PC-9 (cell line): ENCODE data around the gene MTG2. TPM values are rescaled to one million over a fixed set of nuclear protein-coding genes. Genes with fewer than 3 reads are reported as not detected.

Experiments used
- BruUV-seq: library from RNA; stranded (reverse); fragments of 400-500 nt; replicated peaks from 2 replicates; lab custom pipeline; 2021; lab: Mats Ljungman, UMichigan
- CTCF ChIA-PET: fragments of 300-600 bp; sonication (Branson Sonifier 250); formaldehyde crosslinking; loops from one replicate; lab custom pipeline; 2022; ENCODE audit warnings: antibody characterized with exemption; lab: Charles Lee
- POLR2A ChIA-PET: fragments of 300-600 bp; sonication (Branson Sonifier 250); formaldehyde crosslinking; loops from one replicate; lab custom pipeline; 2022; ENCODE audit warnings: antibody characterized with exemption; ENCODE audit not compliant: unreplicated experiment; lab: Charles Lee
- DNase-seq, 2 experiments: peaks; one replicate each; pipeline versions ENCODE4 v3.0.0 to v3.0.0-alpha.2; 2015 to 2022; ENCODE audit warnings: mixed read lengths in 1 of 2
- H2AFZ ChIP-seq: fragments of 200-600 bp; sonication (generic); 2 replicates; pipeline ENCODE4 v1.8.1; 2017; ENCODE audit warnings: antibody characterized with exemption
- H3F3A ChIP-seq: fragments of 200-600 bp; sonication (generic); 2 replicates; pipeline ENCODE4 v1.8.1; 2017; ENCODE audit warnings: antibody characterized with exemption, mild to moderate bottlenecking, low read depth; ENCODE audit not compliant: insufficient read depth
- H3K27ac ChIP-seq: fragments of 200-600 bp; sonication (generic); 2 replicates; pipeline ENCODE4 v1.6.1; 2016; ENCODE audit warnings: mixed run types
- H3K27me3 ChIP-seq: fragments of 200-600 bp; sonication (generic); 2 replicates; pipeline ENCODE4 v1.6.1; 2016; ENCODE audit warnings: low read depth, mixed run types; ENCODE audit not compliant: insufficient read depth
- H3K36me3 ChIP-seq: fragments of 200-600 bp; sonication (generic); 2 replicates; pipeline ENCODE4 v1.6.1; 2016; ENCODE audit warnings: low read depth, mixed run types
- H3K4me1 ChIP-seq: fragments of 200-600 bp; sonication (generic); replicated peaks from 2 replicates; pipeline ENCODE4 v1.6.1; 2016; ENCODE audit warnings: mixed run types; ENCODE audit not compliant: insufficient read depth
- H3K4me2 ChIP-seq: fragments of 200-600 bp; sonication (generic); 2 replicates; pipeline ENCODE4 v1.6.1; 2017; ENCODE audit warnings: mixed run types
- H3K4me3 ChIP-seq: fragments of 200-600 bp; sonication (generic); 2 replicates; pipeline ENCODE4 v1.6.1; 2016; ENCODE audit warnings: mixed run types
- H3K79me2 ChIP-seq: fragments of 200-600 bp; sonication (generic); 2 replicates; pipeline ENCODE4 v1.6.1; 2017; ENCODE audit warnings: low read depth, mixed run types
- H3K9me2 ChIP-seq: fragments of 200-600 bp; sonication (generic); 2 replicates; pipeline ENCODE4 v1.8.1; 2017; ENCODE audit warnings: mild to moderate bottlenecking; ENCODE audit not compliant: insufficient read depth
- H3K9me3 ChIP-seq: fragments of 200-600 bp; sonication (generic); 2 replicates; pipeline ENCODE4 v1.8.1; 2016; ENCODE audit warnings: low read depth; ENCODE audit not compliant: insufficient read depth
- H4K20me1 ChIP-seq: fragments of 200-600 bp; sonication (generic); 2 replicates; pipeline ENCODE4 v1.8.1; 2017; ENCODE audit not compliant: insufficient read depth
- EZH2 ChIP-seq: fragments of 200-600 bp; sonication (generic); IDR thresholded peaks from 2 replicates; pipeline ENCODE4 v1.8.0; 2017; ENCODE audit warnings: antibody characterized with exemption, low read depth
- intact Hi-C: fragments of 100-400 bp; cut with micrococcal nuclease; formaldehyde crosslinking; loops from one replicate; pipeline ENCODE4 v1.10.0; 2022; ENCODE audit not compliant: unreplicated experiment
- total RNA-seq: library from RNA; stranded (reverse); gene quantifications from 2 replicates; pipeline ENCODE4 v1.2.3, GENCODE V29; 2021
- TF ChIP-seq, protein P1 (sequence below): fragments of 200-600 bp; sonication (generic); conservative IDR thresholded peaks from 2 replicates; pipeline ENCODE4 v1.6.1; 2017; ENCODE audit warnings: mixed run types, antibody characterized with exemption, mild to moderate bottlenecking, moderate library complexity

MTG2 gene
- total RNA-seq, 1 experiment from 2014 or later, result 58.1 TPM

GRCh38 chr20:62186096-62186426, 3.2 kb downstream of the MTG2 start:
- Histone ChIP-seq H3K4me1 (peaks cover 18% of the 10 kb centered on the region), H2AFZ (no peak overlapping the region), H3K9me2 (no peaks in the 10 kb centered on the region), H4K20me1 (peaks cover 29% of the 10 kb centered on the region), H3K4me2 (no peak overlapping the region), H3K27ac (no peak overlapping the region), H3K9me3 (no peaks in the 10 kb centered on the region), H3K36me3 (peaks cover 20% of the 10 kb centered on the region), H3K27me3 (no peaks in the 10 kb centered on the region), H3K79me2 (peaks cover 70% of the 10 kb centered on the region), H3K4me3 (no peak overlapping the region), H3F3A (peaks cover 26% of the 10 kb centered on the region; the same call in 1 of the 2 replicates)
- intact Hi-C loops, result no loop called here
- TF ChIP-seq EZH2, result no peak
- ChIA-PET CTCF (no interaction called here), POLR2A (no interaction called here)
- no peak for DNase-seq
- no TSS peak for BruUV-seq

GRCh38 chr20:62186887-62187866, 4.3 kb downstream of the MTG2 start:
- H3K4me3 ChIP-seq, result no peak overlapping the region
- no peak for TF ChIP-seq EZH2
- TF ChIP-seq, protein P1, sequence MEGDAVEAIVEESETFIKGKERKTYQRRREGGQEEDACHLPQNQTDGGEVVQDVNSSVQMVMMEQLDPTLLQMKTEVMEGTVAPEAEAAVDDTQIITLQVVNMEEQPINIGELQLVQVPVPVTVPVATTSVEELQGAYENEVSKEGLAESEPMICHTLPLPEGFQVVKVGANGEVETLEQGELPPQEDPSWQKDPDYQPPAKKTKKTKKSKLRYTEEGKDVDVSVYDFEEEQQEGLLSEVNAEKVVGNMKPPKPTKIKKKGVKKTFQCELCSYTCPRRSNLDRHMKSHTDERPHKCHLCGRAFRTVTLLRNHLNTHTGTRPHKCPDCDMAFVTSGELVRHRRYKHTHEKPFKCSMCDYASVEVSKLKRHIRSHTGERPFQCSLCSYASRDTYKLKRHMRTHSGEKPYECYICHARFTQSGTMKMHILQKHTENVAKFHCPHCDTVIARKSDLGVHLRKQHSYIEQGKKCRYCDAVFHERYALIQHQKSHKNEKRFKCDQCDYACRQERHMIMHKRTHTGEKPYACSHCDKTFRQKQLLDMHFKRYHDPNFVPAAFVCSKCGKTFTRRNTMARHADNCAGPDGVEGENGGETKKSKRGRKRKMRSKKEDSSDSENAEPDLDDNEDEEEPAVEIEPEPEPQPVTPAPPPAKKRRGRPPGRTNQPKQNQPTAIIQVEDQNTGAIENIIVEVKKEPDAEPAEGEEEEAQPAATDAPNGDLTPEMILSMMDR, result no peak
- H2AFZ ChIP-seq, result no peak overlapping the region
- peaks cover 8% of the 10 kb centered on the region for H3K4me1 ChIP-seq
- ChIA-PET CTCF (interaction anchor here (0.5 to 0.6 kb wide), 2 partner anchors 97 to 106 kb away, joined by 3 to 4 read pairs; no protein-coding TSS in a partner anchor), POLR2A (no interaction called here)
- intact Hi-C loops, result no loop called here
- BruUV-seq, result no TSS peak
- H3K36me3 ChIP-seq, result peaks cover 16% of the 10 kb centered on the region
- peaks cover 29% of the 10 kb centered on the region for H4K20me1 ChIP-seq
- no peaks in the 10 kb centered on the region for H3K27me3 ChIP-seq
- no peak overlapping the region for H3K27ac ChIP-seq
- no peaks in the 10 kb centered on the region for H3K9me2 ChIP-seq
- H3F3A ChIP-seq, result peaks cover 15% of the 10 kb centered on the region; the same call in 1 of the 2 replicates
- no peaks in the 10 kb centered on the region for H3K9me3 ChIP-seq
- H3K79me2 ChIP-seq, result peaks cover 64% of the 10 kb centered on the region
- no peak for DNase-seq
- no peak overlapping the region for H3K4me2 ChIP-seq

GRCh38 chr20:62190639-62191411, 8.0 kb downstream of the MTG2 start:
- Histone ChIP-seq H3K36me3 (peaks cover 23% of the 10 kb centered on the region), H3K79me2 (peaks cover 32% of the 10 kb centered on the region)

More at GRCh38 chr20:62190639-62191411, 8.0 kb downstream of the MTG2 start:
- no peak overlapping the region for H3K4me3 ChIP-seq
- ChIA-PET POLR2A (no interaction called here), CTCF (no interaction called here)
- BruUV-seq, result no TSS peak
- no peak overlapping the region for H3K27ac ChIP-seq
- H3K4me1 ChIP-seq, result no peaks in the 10 kb centered on the region
- intact Hi-C loops, result no loop called here
- H3K4me2 ChIP-seq, result no peak overlapping the region
- H3K9me3 ChIP-seq, result no peaks in the 10 kb centered on the region
- peaks cover 38% of the 10 kb centered on the region for H4K20me1 ChIP-seq
- TF ChIP-seq EZH2, result no peak
- TF ChIP-seq, protein P1, result no peak
- H3K27me3 ChIP-seq, result no peaks in the 10 kb centered on the region
- H3F3A ChIP-seq, result peaks cover 13% of the 10 kb centered on the region; the same call in 1 of the 2 replicates
- no peak overlapping the region for H2AFZ ChIP-seq
- DNase-seq, result no peak
- H3K9me2 ChIP-seq, result no peaks in the 10 kb centered on the region
